ENCODE results near the gene MEOX1.

DNA sequence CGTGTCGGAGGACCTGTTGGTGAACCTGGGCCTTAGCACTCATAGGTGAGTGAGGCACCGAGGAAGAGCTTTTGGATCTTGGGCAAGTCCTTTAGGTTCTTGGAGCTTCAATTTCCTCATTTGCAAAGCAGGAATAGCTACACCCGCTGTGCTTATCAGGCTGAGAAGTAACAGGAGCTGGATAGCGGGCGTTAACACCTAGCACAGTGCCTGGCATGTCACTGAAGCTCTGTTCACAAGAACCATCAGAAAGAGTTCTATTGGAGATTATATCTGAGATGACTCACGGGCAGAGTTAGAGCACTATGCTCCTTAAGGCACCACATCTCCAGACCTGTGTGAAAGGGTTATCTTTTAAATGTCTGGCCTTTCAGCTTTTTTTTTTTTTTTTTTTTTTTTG is 12.8 kb downstream of the MEOX1 start:
- TF ChIP-seq, protein P1, sequence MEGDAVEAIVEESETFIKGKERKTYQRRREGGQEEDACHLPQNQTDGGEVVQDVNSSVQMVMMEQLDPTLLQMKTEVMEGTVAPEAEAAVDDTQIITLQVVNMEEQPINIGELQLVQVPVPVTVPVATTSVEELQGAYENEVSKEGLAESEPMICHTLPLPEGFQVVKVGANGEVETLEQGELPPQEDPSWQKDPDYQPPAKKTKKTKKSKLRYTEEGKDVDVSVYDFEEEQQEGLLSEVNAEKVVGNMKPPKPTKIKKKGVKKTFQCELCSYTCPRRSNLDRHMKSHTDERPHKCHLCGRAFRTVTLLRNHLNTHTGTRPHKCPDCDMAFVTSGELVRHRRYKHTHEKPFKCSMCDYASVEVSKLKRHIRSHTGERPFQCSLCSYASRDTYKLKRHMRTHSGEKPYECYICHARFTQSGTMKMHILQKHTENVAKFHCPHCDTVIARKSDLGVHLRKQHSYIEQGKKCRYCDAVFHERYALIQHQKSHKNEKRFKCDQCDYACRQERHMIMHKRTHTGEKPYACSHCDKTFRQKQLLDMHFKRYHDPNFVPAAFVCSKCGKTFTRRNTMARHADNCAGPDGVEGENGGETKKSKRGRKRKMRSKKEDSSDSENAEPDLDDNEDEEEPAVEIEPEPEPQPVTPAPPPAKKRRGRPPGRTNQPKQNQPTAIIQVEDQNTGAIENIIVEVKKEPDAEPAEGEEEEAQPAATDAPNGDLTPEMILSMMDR (IDR thresholded peaks at IDR 0.05), result no peak
- TF ChIP-seq EZH2 (IDR thresholded peaks at IDR 0.05; ENCODE audit: borderline replicate concordance, insufficient read depth, low read depth, low read length, poor library complexity, severe bottlenecking), result no peak
